Ishikawa (cell line): ENCODE data around the gene NXT1.

Source experiments
- CEBPB ChIP-seq: IDR thresholded peaks from 2 replicates; pipeline ENCODE4 v1.6.1; 2012
- CREB1 ChIP-seq: IDR thresholded peaks from 2 replicates; pipeline ENCODE4 v1.6.1; 2012; ENCODE audit warnings: low read depth
- EGR1 ChIP-seq: IDR thresholded peaks from 2 replicates; pipeline ENCODE4 v1.6.1; 2012
- EP300 ChIP-seq: IDR thresholded peaks from 2 replicates; pipeline ENCODE4 v1.6.1; 2012; ENCODE audit warnings: borderline replicate concordance
- FOXM1 ChIP-seq: IDR thresholded peaks from 2 replicates; pipeline ENCODE4 v1.6.1; 2012; ENCODE audit warnings: low read depth, borderline replicate concordance
- NFIC ChIP-seq: IDR thresholded peaks from 2 replicates; pipeline ENCODE4 v1.6.1; 2012
- RAD21 ChIP-seq: IDR thresholded peaks from 2 replicates; pipeline ENCODE4 v1.6.1; 2012; ENCODE audit warnings: low read depth
- TAF1 ChIP-seq: IDR thresholded peaks from 2 replicates; pipeline ENCODE4 v1.6.1; 2012; ENCODE audit warnings: low read depth, mild to moderate bottlenecking
- TCF12 ChIP-seq: IDR thresholded peaks from 2 replicates; pipeline ENCODE4 v1.6.1; 2012; ENCODE audit warnings: low read depth
- TEAD4 ChIP-seq: IDR thresholded peaks from 2 replicates; pipeline ENCODE4 v1.6.1; 2012
- YY1 ChIP-seq: IDR thresholded peaks from 2 replicates; pipeline ENCODE4 v1.6.1; 2012; ENCODE audit warnings: low read depth
- ZBTB7A ChIP-seq: IDR thresholded peaks from 2 replicates; pipeline ENCODE4 v1.6.1; 2012; ENCODE audit warnings: low read depth
- TF ChIP-seq, protein P1 (sequence below): IDR thresholded peaks from 2 replicates; pipeline ENCODE4 v1.6.1; 2012; ENCODE audit warnings: low read depth, mild to moderate bottlenecking
- TF ChIP-seq, protein P2 (sequence below): IDR thresholded peaks from 2 replicates; pipeline ENCODE4 v1.6.1; 2012
- TF ChIP-seq, protein P3 (sequence below): IDR thresholded peaks from 2 replicates; pipeline ENCODE4 v1.6.1; 2012

NXT1 gene

DNA sequence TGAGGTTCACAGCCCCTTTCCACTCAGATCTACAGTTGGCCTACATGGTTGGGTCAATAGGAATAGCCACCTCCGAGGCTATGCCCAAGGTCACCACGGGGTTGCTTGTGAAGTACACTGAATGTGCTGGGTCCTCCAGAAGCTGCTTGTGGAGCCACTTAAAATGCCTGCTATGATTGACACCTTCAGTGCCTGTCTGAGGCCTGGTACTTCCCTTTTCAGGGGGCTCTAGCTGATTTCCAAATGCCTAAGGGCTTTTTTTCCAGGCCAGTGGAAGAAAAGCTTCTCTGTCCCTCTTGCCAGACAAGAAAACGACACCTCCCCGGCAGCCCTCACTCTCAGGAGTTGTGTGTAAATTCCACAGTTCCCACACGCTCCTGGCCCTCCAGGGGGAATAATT is 6.3 kb upstream of the NXT1 start:
- TF ChIP-seq ZBTB7A: no peak
- TF ChIP-seq RAD21: no peak
- TF ChIP-seq CREB1: no peak
- TF ChIP-seq EP300: no peak
- TF ChIP-seq TEAD4: no peak
- TF ChIP-seq, protein P1, sequence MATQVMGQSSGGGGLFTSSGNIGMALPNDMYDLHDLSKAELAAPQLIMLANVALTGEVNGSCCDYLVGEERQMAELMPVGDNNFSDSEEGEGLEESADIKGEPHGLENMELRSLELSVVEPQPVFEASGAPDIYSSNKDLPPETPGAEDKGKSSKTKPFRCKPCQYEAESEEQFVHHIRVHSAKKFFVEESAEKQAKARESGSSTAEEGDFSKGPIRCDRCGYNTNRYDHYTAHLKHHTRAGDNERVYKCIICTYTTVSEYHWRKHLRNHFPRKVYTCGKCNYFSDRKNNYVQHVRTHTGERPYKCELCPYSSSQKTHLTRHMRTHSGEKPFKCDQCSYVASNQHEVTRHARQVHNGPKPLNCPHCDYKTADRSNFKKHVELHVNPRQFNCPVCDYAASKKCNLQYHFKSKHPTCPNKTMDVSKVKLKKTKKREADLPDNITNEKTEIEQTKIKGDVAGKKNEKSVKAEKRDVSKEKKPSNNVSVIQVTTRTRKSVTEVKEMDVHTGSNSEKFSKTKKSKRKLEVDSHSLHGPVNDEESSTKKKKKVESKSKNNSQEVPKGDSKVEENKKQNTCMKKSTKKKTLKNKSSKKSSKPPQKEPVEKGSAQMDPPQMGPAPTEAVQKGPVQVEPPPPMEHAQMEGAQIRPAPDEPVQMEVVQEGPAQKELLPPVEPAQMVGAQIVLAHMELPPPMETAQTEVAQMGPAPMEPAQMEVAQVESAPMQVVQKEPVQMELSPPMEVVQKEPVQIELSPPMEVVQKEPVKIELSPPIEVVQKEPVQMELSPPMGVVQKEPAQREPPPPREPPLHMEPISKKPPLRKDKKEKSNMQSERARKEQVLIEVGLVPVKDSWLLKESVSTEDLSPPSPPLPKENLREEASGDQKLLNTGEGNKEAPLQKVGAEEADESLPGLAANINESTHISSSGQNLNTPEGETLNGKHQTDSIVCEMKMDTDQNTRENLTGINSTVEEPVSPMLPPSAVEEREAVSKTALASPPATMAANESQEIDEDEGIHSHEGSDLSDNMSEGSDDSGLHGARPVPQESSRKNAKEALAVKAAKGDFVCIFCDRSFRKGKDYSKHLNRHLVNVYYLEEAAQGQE: no peak
- no peak for TF ChIP-seq FOXM1
- TF ChIP-seq YY1: no peak
- no peak for TF ChIP-seq TAF1
- TF ChIP-seq, protein P2, sequence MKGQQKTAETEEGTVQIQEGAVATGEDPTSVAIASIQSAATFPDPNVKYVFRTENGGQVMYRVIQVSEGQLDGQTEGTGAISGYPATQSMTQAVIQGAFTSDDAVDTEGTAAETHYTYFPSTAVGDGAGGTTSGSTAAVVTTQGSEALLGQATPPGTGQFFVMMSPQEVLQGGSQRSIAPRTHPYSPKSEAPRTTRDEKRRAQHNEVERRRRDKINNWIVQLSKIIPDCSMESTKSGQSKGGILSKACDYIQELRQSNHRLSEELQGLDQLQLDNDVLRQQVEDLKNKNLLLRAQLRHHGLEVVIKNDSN: no peak
- TF ChIP-seq NFIC: no peak
- TF ChIP-seq, protein P3, sequence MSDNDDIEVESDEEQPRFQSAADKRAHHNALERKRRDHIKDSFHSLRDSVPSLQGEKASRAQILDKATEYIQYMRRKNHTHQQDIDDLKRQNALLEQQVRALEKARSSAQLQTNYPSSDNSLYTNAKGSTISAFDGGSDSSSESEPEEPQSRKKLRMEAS: no peak
- TF ChIP-seq TCF12: no peak
- no peak for TF ChIP-seq CEBPB
- no peak for TF ChIP-seq EGR1

DNA sequence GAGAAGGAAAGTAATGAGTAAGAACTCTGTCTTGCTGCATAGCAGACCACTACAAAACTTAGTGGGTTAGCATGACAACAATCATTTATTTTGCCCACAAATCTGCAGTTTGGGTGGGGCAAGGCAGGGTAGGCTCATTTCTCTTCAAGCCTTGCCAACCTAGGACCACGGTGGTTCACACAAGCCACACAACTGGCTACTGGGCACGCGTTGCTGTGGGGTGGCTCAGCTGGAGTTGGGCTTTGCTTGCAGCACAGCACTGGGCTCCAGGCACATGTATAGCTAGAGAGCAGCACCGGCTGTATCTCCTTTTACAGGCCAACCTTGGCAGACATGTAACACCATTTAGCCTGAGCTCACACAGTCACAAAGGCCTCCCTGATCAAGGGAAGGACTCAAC is 4.6 kb upstream of the NXT1 start:
- TF ChIP-seq NFIC (no peak), EP300 (no peak), YY1 (no peak)

DNA sequence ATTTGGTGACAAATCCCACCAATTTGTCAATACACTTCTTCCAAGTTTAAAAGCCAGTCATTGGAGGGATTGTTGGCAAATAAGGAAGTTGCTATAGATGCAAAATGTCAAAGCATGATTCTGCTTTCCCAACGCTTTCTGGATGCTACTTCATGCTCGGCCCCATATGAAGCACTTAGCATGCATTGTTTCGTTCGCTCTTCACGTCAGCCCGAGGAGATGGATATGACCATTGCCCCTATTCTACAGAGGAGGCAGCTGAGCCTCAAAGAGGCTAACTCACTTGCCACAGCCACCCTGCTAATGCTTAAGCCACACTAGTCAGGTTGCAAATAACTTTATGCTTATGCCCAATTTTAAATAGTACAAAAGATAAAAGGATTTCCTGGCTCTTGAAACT is 2.8 kb upstream of the NXT1 start:
- TF ChIP-seq, protein P2: no peak
- TF ChIP-seq RAD21: no peak
- no peak for TF ChIP-seq YY1
- no peak for TF ChIP-seq FOXM1
- no peak for TF ChIP-seq EP300
- TF ChIP-seq ZBTB7A: no peak
- TF ChIP-seq TEAD4: no peak
- TF ChIP-seq, protein P1: no peak
- no peak for TF ChIP-seq TAF1
- TF ChIP-seq TCF12: no peak
- TF ChIP-seq, protein P3: no peak
- TF ChIP-seq CEBPB: no peak
- no peak for TF ChIP-seq EGR1
- no peak for TF ChIP-seq CREB1
- no peak for TF ChIP-seq NFIC

DNA sequence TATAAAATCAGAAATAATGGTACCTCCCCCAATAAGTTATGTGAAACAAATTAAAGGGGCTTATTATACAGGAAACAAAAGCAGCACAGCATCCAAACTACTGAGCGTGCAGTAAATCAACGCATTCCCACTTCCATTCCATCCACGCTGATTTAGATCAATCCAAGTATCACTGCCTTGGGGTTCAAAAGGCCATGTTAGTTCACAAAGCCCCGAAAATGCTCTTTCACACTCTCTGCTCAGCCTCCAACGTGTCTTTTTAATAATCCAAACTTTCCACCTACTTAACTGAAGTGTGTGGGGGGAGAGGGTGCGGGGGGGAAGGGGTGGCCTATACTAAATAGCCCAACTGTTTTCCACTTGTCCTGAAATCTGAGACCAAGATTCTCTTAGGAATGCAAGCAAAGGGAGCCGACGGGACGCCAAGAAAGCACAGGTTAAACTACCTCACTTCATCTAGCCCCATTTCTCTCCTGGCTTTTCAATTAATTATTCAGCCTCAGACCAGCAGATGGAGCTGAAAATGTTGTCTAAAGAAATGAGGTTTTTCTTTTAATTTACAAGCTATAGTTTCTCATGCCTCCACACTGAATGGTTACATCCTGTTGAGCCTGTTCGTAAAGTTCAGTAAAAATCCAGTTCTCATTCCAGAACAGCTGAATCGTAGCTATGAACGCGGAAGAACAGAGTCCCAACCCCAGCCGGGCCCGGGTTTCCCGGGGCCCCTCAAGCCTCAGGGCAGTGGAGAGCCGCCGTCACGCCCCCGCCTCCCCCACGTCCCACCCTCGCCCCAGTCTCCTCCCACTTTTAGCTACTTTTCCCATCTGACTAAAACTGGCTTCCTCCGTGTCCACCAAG is 1.0 kb upstream of the NXT1 start:
- TF ChIP-seq FOXM1 (0 out of 2 replicates have a peak, but pooled peaks have one; percentile 12), TAF1 (no peak), EGR1 (no peak), CREB1 (no peak)
- TF ChIP-seq, protein P3: no peak

DNA sequence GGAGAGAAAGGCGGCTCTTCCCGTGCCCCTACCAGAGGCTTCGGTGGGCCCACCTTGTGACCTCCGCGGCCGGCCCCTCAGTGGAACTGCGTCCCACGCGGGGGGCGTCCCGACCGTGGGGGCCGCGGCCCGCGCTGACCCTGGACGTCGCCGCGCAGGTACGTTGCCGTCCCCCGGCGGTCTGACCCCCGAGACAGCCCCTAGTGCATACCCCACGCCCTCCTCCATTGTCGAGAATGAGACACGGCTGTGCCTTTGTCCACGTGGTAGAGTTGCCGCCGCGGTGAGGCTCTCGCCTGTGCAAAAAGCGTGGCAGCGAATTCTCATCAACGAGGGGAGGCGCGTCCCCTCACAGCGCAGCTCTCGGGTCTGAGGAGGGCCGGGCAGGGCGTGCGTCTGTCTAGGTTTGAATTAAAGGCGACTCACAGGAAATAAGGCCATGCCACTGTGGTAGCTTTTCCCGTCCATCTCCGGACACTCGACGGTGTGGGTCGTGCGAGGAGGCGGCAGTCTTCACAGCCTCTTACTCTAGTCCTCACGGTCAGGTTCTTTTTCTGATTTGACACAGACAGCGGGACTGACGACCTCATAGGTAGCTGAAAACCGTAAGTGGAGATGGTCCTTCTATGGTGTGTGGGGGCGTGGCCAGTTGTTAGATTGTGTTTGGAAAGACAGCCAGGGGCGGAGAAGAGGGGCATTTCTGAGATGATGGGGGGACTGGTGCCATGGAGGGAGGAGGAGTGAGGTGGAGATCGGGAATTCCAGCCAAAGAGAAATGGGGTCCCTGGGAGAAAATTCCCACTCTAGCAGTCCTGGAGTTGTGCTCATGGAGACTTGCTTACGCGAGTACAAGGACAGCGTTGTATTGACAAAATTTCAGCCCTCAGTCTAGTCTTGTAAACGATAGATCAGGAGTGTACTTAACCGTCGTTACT is 580 bp downstream of the NXT1 start:
- no peak for TF ChIP-seq TCF12
- TF ChIP-seq, protein P2: peak; percentile 68
- TF ChIP-seq, protein P3: peak; percentile 90
